Measurements from ENCODE around the gene OR5AK2. TPM values are rescaled to one million over a fixed set of nuclear protein-coding genes. Genes with fewer than 3 reads are reported as not detected.

The OR5AK2 gene
- total and polyA plus RNA-seq, 2 of the 8 experiments (the other 6 are each of a cell fraction or from before 2014, with no cell fraction given): not detected

DNA sequence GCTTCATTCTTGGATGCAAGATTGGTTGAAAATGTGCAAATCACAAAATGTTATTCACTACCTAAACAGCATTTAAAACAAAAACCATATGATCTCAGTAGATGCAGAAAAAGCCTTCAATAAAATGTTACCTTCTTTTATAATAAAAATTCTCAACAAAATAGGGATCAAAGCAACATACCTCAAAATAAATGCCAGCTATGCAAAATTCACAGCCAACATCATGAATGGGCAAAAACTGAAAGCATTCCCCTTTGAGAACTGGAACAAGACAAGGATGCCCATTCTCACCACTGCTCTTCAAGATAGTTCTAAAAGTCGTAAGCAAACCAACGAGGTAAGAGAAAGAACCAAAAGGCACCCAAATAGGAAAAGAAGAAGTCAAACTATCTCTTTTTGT lies 2.0 kb downstream of the OR5AK2 start:
- Histone ChIP-seq H2BK20ac (ENCODE audit: low read length) (no peak overlapping the region), H3K56ac (replicated peaks; ENCODE audit: insufficient read length, low read depth, low read length) (no peak overlapping the region), H4K91ac (replicated peaks; ENCODE audit: insufficient read length, low read length) (no peak overlapping the region), H3K23me2 (ENCODE audit: low read depth, low read length) (no peaks in the 10 kb centered on the region; the same call in 1 of the 2 replicates), H3K27me3 (replicated peaks in 1 of 4; ENCODE audit: control insufficient read depth in 3 of 4, extremely low read depth in 1 of 4, insufficient read depth in 3 of 4, low read length in 3 of 4) (peaks cover 0 to 1% (median 0%) of the 10 kb centered on the region in 4 experiments; a peak in 1 of 7 replicates), H3K79me1 (ENCODE audit: low read depth, low read length) (no peaks in the 10 kb centered on the region), H3K9me3 (ENCODE audit: insufficient read depth in 2 of 2, low read depth in 1 of 2, low read length in 1 of 2) (peaks cover 23 to 37% of the 10 kb centered on the region in 2 experiments), H3K18ac (ENCODE audit: extremely low read depth, low read length) (no peak overlapping the region), H4K8ac (ENCODE audit: extremely low read depth, insufficient read depth, low read length) (no peak overlapping the region), H2AFZ (ENCODE audit: low read length) (no peak overlapping the region), H4K20me1 (replicated peaks in 1 of 2; ENCODE audit: control insufficient read depth in 1 of 2, insufficient read depth in 2 of 2, low read length in 2 of 2) (no peaks in the 10 kb centered on the region), H3K79me2 (ENCODE audit: control insufficient read depth in 1 of 2, insufficient read depth in 2 of 2, low read length in 2 of 2) (no peaks in the 10 kb centered on the region), H2BK12ac (ENCODE audit: low read depth, low read length) (no peak overlapping the region), H3K9ac (replicated peaks in 1 of 4; ENCODE audit: extremely low read depth in 1 of 4, low read depth in 3 of 4, low read length in 3 of 4) (no peak overlapping the region), H3K4me3 (ENCODE audit: extremely low read depth in 1 of 4, insufficient read depth in 2 of 4, low read depth in 3 of 4, low read length in 4 of 4) (no peak overlapping the region), H4K5ac (ENCODE audit: insufficient read length, low read depth, low read length) (no peak overlapping the region), H2BK120ac (replicated peaks; ENCODE audit: low read depth, low read length) (no peak overlapping the region), H3K14ac (ENCODE audit: insufficient read length) (no peak overlapping the region), H2BK5ac (ENCODE audit: low read depth, low read length) (no peak overlapping the region), H3K4me1 (replicated peaks in 1 of 4; ENCODE audit: control insufficient read depth in 3 of 4, insufficient read depth in 4 of 4, low read length in 3 of 4) (no peaks in the 10 kb centered on the region), H3K23ac (ENCODE audit: insufficient read length) (no peak overlapping the region), H3K4me2 (ENCODE audit: insufficient read depth in 1 of 2, low read depth in 2 of 2, low read length in 2 of 2) (no peak overlapping the region), H3K27ac (ENCODE audit: low read depth, low read length) (no peak overlapping the region), H2BK15ac (ENCODE audit: low read length) (no peak overlapping the region), H3K4ac (replicated peaks; ENCODE audit: insufficient read length, low read depth, low read length) (no peak overlapping the region), H3K36me3 (ENCODE audit: control insufficient read depth in 2 of 4, insufficient read depth in 4 of 4, low read length in 3 of 4) (no peaks in the 10 kb centered on the region), H2AK5ac (ENCODE audit: low read depth, low read length) (no peak overlapping the region)
- 80% methylated on average over 2 of the region's 2 CpGs; no CpG with 5 or more reads in 1 of the 2 experiments for WGBS, 2 experiments (ENCODE audit: extremely low coverage in 1 of 2, insufficient coverage in 1 of 2, insufficient read length in 1 of 2, insufficient replicate concordance in 2 of 2, low coverage in 1 of 2, low lambda C conversion rate in 2 of 2, missing lambda C conversion rate in 1 of 2)
- POLR2A ChIA-PET (ENCODE audit: partially characterized antibody): no interaction called here
- CTCF ChIA-PET (ENCODE audit: partially characterized antibody): no interaction called here
- no peak for TF ChIP-seq JUN (IDR thresholded peaks at IDR 0.05; ENCODE audit: low read depth, low read length)
- TF ChIP-seq NANOG (IDR thresholded peaks at IDR 0.05; ENCODE audit: insufficient read depth, low read depth, low read length, poor library complexity, severe bottlenecking): no peak
- no peak for TF ChIP-seq SIX5 (IDR thresholded peaks at IDR 0.05; ENCODE audit: low read depth, low read length)
- TF ChIP-seq SP2 (IDR thresholded peaks at IDR 0.05; ENCODE audit: low read length): no peak
- no peak for TF ChIP-seq HDAC2 (IDR thresholded peaks at IDR 0.05; ENCODE audit: borderline replicate concordance in 1 of 2, low read depth in 2 of 2, low read length in 2 of 2)
- TF ChIP-seq ZNF274 (IDR thresholded peaks at IDR 0.05; ENCODE audit: borderline replicate concordance, extremely low read depth, low read length): no peak
- TF ChIP-seq EZH2 (IDR thresholded peaks at IDR 0.05; ENCODE audit: low read depth, low read length, severe bottlenecking): no peak
- TF ChIP-seq BRCA1 (IDR thresholded peaks at IDR 0.05; ENCODE audit: low read depth, low read length): no peak
- no peak for TF ChIP-seq NRF1 (IDR thresholded peaks at IDR 0.05; ENCODE audit: low read depth, low read length)
- no peak for TF ChIP-seq HDAC6 (IDR thresholded peaks at IDR 0.05; ENCODE audit: low read depth, low read length)
- TF ChIP-seq SP4 (IDR thresholded peaks at IDR 0.05; ENCODE audit: low read length): no peak
- no peak for TF ChIP-seq TAF7 (optimal IDR thresholded peaks at IDR 0.05; ENCODE audit: borderline replicate concordance, low read depth, low read length)
- no peak for TF ChIP-seq CEBPB (IDR thresholded peaks at IDR 0.05; ENCODE audit: low read depth, low read length)
- DNase-seq (ENCODE audit: low read depth in 1 of 2, low spot score in 2 of 2) (no peak), FAIRE-seq (no peak)
